ENCODE measurements around the gene TSPEAR. TPM values are rescaled to one million over a fixed set of nuclear protein-coding genes. Genes with fewer than 3 reads are reported as not detected.

The TSPEAR gene
- total and polyA plus RNA-seq, 8 donors, result 0.05 to 0.29 (median 0.12) TPM; not detected in 4

DNA sequence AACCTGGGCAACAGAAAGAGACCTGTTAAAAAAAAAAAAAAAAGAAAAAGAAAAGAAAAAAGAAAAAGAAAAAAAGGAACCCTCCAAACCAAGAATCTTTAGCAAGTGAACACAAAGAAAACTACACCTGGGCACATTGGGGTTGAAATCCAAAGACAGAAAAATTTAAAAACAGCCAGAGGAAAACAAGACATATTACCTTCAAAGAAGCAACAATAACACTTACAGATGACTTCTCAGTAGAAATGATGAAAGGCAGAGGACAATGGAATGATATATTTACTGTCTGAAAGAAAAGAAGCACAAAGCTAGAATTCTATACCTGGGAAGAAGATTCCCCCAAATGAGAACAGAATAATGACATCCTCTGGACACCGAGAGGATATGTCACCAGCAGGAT, 168.7 kb downstream of the TSPEAR start:
- 75 to 90% (median 84%) methylated on average over 1 of the region's 1 CpG for WGBS, 5 donors

DNA sequence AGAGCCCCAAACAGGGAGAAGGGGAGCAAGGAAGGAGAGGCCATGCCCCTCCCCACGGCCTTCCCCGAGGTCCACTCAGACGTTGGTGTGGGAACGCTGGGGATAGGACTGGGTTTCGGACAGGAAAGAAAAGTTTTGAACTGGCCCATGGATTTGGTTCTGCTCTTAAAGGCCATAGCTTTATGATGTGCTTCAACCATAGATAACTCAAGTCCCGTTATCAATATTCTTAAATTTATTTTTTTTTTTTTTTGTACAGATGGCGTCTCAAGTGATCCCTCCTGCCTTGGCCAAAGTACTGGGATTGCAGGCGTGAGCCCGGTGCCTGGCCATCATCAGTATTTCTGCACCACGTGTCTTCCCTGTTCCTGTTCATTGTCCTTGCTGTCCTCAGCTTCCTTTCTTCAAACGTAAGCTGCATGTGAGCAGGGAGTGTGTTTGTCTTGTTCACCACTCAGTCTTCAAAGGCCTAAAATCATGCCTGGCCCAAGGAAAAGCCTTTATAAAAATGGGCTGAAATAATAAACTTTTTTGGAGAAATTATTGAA, 170.6 kb downstream of the TSPEAR start:
- Histone ChIP-seq H3K27ac (no peak overlapping the region), H3K4me3 (no peak overlapping the region), H3K27me3 (peaks cover 0 to 31% (median 6%) of the 10 kb centered on the region in 3 donors), H3K36me3 (no peaks in the 10 kb centered on the region), H3K4me1 (no peaks in the 10 kb centered on the region), H3K9me3 (peaks cover 0 to 22% (median 8%) of the 10 kb centered on the region in 4 donors)
- intact Hi-C loops (cut with DNase I; ENCODE audit: low total_unique reads), result no loop called here
- DNase-seq, result no peak
- TF ChIP-seq EP300 (IDR thresholded peaks at IDR 0.05), result no peak
- TF ChIP-seq POLR2A (IDR thresholded peaks at IDR 0.05), result no peak
- no peak for TF ChIP-seq POLR2AphosphoS5 (IDR thresholded peaks at IDR 0.05)
- TF ChIP-seq, protein P1, sequence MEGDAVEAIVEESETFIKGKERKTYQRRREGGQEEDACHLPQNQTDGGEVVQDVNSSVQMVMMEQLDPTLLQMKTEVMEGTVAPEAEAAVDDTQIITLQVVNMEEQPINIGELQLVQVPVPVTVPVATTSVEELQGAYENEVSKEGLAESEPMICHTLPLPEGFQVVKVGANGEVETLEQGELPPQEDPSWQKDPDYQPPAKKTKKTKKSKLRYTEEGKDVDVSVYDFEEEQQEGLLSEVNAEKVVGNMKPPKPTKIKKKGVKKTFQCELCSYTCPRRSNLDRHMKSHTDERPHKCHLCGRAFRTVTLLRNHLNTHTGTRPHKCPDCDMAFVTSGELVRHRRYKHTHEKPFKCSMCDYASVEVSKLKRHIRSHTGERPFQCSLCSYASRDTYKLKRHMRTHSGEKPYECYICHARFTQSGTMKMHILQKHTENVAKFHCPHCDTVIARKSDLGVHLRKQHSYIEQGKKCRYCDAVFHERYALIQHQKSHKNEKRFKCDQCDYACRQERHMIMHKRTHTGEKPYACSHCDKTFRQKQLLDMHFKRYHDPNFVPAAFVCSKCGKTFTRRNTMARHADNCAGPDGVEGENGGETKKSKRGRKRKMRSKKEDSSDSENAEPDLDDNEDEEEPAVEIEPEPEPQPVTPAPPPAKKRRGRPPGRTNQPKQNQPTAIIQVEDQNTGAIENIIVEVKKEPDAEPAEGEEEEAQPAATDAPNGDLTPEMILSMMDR (IDR thresholded peaks at IDR 0.05), result no peak
- WGBS, 5 donors, result 76 to 84% (median 83%) methylated on average over 11 of the region's 11 CpGs

More for the DNA sequence above, 168.7 kb downstream of the TSPEAR start:
- intact Hi-C loops (cut with DNase I; ENCODE audit: low total_unique reads), result no loop called here
- no peak for TF ChIP-seq POLR2A (IDR thresholded peaks at IDR 0.05)
- TF ChIP-seq EP300 (IDR thresholded peaks at IDR 0.05), result no peak
- TF ChIP-seq, protein P1 (IDR thresholded peaks at IDR 0.05), result no peak
- TF ChIP-seq POLR2AphosphoS5 (IDR thresholded peaks at IDR 0.05), result no peak
- DNase-seq, result no peak
- Histone ChIP-seq H3K36me3 (no peaks in the 10 kb centered on the region), H3K27ac (no peak overlapping the region), H3K4me1 (no peaks in the 10 kb centered on the region), H3K27me3 (peaks cover 0 to 31% (median 6%) of the 10 kb centered on the region in 3 donors), H3K9me3 (peaks cover 0 to 31% (median 13%) of the 10 kb centered on the region in 4 donors), H3K4me3 (no peak overlapping the region)

DNA sequence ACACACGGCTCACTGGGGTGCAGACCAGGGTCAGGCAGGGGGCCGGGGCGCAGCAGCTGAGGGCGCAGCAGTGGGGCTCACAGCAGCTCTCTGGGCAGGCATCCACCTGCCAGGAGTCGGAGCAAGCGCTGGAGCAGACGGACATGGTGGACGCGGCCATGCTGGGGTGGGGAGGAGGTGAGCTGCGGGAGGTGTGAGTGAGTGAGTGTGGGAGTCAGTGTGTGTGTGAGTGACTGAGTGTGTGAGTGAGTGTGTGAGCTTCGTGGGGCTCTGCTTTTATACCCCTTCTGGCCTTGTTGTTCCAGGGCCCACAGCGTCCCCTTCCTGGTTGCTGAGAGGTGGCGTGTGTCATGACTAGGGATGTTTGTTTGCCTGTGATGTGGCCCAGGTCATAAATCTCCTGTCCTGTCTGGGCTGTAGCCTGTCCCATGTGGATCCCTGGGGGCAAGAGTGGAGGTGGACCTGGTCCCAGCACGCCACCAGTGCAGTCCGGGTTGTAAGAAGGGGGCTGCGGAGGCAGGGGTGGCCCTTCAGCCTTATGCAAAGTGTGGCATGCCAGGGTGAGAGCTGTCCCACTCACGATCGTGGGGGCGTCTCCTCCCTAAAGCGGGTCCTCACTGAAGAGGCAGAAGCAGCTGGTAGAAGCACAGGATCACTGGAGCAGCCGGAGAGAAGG, 171.2 kb downstream of the TSPEAR start, which contains the start of gene KRTAP10-1:
Gene KRTAP10-1 (minus strand): TSS at position 205 of the 676 bp plus-strand sequence. CDS start 45 bp downstream, at position 160.
- H3K36me3 ChIP-seq, result no peaks in the 10 kb centered on the region
- no peak for DNase-seq
- 70 to 78% (median 73%) methylated on average over 16 to 21 of the region's 21 CpGs for WGBS, 5 donors
- peaks cover 0 to 31% (median 6%) of the 10 kb centered on the region in 3 donors for H3K27me3 ChIP-seq
- H3K9me3 ChIP-seq, result peaks cover 0 to 22% (median 8%) of the 10 kb centered on the region in 4 donors
- TF ChIP-seq, protein P1 (IDR thresholded peaks at IDR 0.05), result no peak
- TF ChIP-seq EP300 (IDR thresholded peaks at IDR 0.05) (no peak), POLR2A (IDR thresholded peaks at IDR 0.05) (no peak), POLR2AphosphoS5 (IDR thresholded peaks at IDR 0.05) (no peak)
- intact Hi-C loops (cut with DNase I; ENCODE audit: low total_unique reads), result no loop called here
- H3K27ac ChIP-seq, result no peak within 1 kb of the TSS
- H3K4me3 ChIP-seq, result no peak within 1 kb of the TSS
- no peaks in the 10 kb centered on the region for H3K4me1 ChIP-seq

DNA sequence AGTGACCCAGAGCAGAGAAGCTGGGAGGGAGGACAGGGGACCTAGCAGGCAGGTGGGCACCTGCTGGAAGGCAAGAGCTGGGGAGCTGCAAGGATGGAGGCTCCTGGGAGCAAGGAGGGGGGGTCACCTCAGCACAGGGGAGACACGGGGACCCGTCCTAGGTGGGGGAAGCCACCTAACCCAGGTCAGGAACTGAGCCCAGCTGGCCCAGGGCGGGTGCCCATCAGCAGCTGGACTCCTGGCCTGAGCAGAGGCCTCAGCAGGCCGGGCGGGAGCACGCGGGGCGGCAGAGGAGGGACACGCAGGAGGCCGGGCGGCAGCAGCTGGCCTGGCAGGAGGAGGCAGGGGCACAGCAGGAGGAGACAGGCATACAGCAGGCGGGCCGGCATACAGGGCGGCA, 172.3 kb downstream of the TSPEAR start:
- no peaks in the 10 kb centered on the region for H3K4me1 ChIP-seq
- H3K27ac ChIP-seq, result no peak overlapping the region
- no peak for DNase-seq
- H3K36me3 ChIP-seq, result no peaks in the 10 kb centered on the region
- TF ChIP-seq POLR2AphosphoS5 (IDR thresholded peaks at IDR 0.05), result no peak
- TF ChIP-seq POLR2A (IDR thresholded peaks at IDR 0.05), result no peak
- TF ChIP-seq, protein P1 (IDR thresholded peaks at IDR 0.05), result no peak
- intact Hi-C loops (cut with DNase I; ENCODE audit: low total_unique reads), result no loop called here
- peaks cover 0 to 31% (median 6%) of the 10 kb centered on the region in 3 donors for H3K27me3 ChIP-seq
- H3K9me3 ChIP-seq, result peaks cover 0 to 19% (median 8%) of the 10 kb centered on the region in 4 donors
- H3K4me3 ChIP-seq, result no peak overlapping the region
- 64 to 77% (median 65%) methylated on average over 9 to 14 of the region's 14 CpGs for whole genome bisulfite sequencing, 5 donors
